IMR-90 (cell line): ENCODE measurements around the gene CFHR2. TPM values are rescaled to one million over a fixed set of nuclear protein-coding genes. Genes with fewer than 3 reads are reported as not detected.

Experiments used
- ATAC-seq: fragments of 200-7000 bp; cut with Tn5 transposase; 2 replicates; pipeline ENCODE4 v1.9.1; 2020; ENCODE audit warnings: low read depth, mild to moderate bottlenecking, moderate library complexity
- BruUV-seq: library from RNA; stranded (reverse); fragments of 400-500 nt; replicated peaks from 2 replicates; lab custom pipeline; 2021; lab: Mats Ljungman, UMichigan
- CTCF ChIA-PET: fragments of 300-600 bp; formaldehyde crosslinking; extraction: SDS; loops from one replicate; lab custom pipeline; 2021; ENCODE audit warnings: antibody characterized with exemption; lab: Yijun Ruan, JAX
- POLR2A ChIA-PET: fragments of 300-600 bp; sonication (Branson Sonifier 250); formaldehyde crosslinking; loops from one replicate; lab custom pipeline; 2022; ENCODE audit warnings: antibody characterized with exemption; ENCODE audit not compliant: unreplicated experiment; lab: Charles Lee
- DNase-seq: peaks from one replicate; pipeline ENCODE4 v3.0.0; 2013
- H2AFZ ChIP-seq: replicated peaks from 2 replicates; pipeline ENCODE3; 2013; ENCODE audit warnings: low read length, mild to moderate bottlenecking; ENCODE audit not compliant: poor library complexity
- H2AK5ac ChIP-seq: 2 replicates; pipeline ENCODE4 v1.6.1; 2013; ENCODE audit warnings: low read depth, low read length, inconsistent platforms
- H2AK9ac ChIP-seq: replicated peaks from 2 replicates; pipeline ENCODE3; 2013; ENCODE audit warnings: mild to moderate bottlenecking, low read depth, low read length, moderate library complexity; ENCODE audit not compliant: poor library complexity
- H2BK120ac ChIP-seq: 2 replicates; pipeline ENCODE4 v1.6.1; 2013; ENCODE audit warnings: low read depth, low read length, inconsistent platforms
- H2BK15ac ChIP-seq: 3 replicates; pipeline ENCODE4 v1.6.1; 2013; ENCODE audit warnings: low read depth, low read length, inconsistent platforms
- H2BK20ac ChIP-seq: 2 replicates; pipeline ENCODE4 v1.6.1; 2013; ENCODE audit warnings: low read depth, mild to moderate bottlenecking, inconsistent platforms, low read length, moderate library complexity
- H2BK5ac ChIP-seq: 2 replicates; pipeline ENCODE4 v1.6.1; 2013; ENCODE audit warnings: mild to moderate bottlenecking, low read depth, low read length, inconsistent platforms; ENCODE audit not compliant: poor library complexity, severe bottlenecking
- H3K14ac ChIP-seq: replicated peaks from 2 replicates; pipeline ENCODE4 v1.6.1; 2013; ENCODE audit warnings: low read depth, low read length, inconsistent platforms
- H3K18ac ChIP-seq: 2 replicates; pipeline ENCODE4 v1.6.1; 2013; ENCODE audit warnings: low read depth, low read length, control low read depth
- H3K23ac ChIP-seq: 2 replicates; pipeline ENCODE4 v1.6.1; 2013; ENCODE audit warnings: low read depth, low read length, inconsistent platforms
- H3K27ac ChIP-seq: 2 replicates; pipeline ENCODE4 v1.5.1; 2013; ENCODE audit warnings: mild to moderate bottlenecking, control low read depth, low read length; ENCODE audit not compliant: insufficient read depth
- H3K27me3 ChIP-seq: 2 replicates; pipeline ENCODE4 v1.6.1; 2013; ENCODE audit warnings: low read length; ENCODE audit not compliant: control insufficient read depth, insufficient read depth
- H3K36me3 ChIP-seq: 2 replicates; pipeline ENCODE4 v1.6.1; 2013; ENCODE audit warnings: low read length, mixed read lengths; ENCODE audit not compliant: control insufficient read depth, insufficient read depth
- H3K4ac ChIP-seq: 2 replicates; pipeline ENCODE4 v1.6.1; 2013; ENCODE audit warnings: low read depth, low read length, inconsistent platforms
- H3K4me1 ChIP-seq: 2 replicates; pipeline ENCODE4 v1.6.1; 2013; ENCODE audit warnings: low read length, mixed read lengths; ENCODE audit not compliant: control insufficient read depth, insufficient read depth
- H3K4me2 ChIP-seq: 2 replicates; pipeline ENCODE4 v1.6.1; 2013; ENCODE audit warnings: low read depth, mild to moderate bottlenecking, control low read depth, low read length, moderate library complexity
- H3K4me3 ChIP-seq: 2 replicates; pipeline ENCODE4 v1.5.1; 2013; ENCODE audit warnings: low read depth, mild to moderate bottlenecking, control low read depth, low read length, moderate library complexity; ENCODE audit not compliant: insufficient read depth
- H3K56ac ChIP-seq: 2 replicates; pipeline ENCODE4 v1.6.1; 2013; ENCODE audit warnings: low read length, inconsistent platforms; ENCODE audit not compliant: insufficient read depth; ENCODE audit errors: extremely low read depth
- H3K79me1 ChIP-seq, 2 experiments: 2 replicates each; pipeline ENCODE4 v1.6.1; 2013; ENCODE audit warnings: low read length in 2 of 2, inconsistent platforms in 1 of 2, low read depth in 1 of 2
- H3K9ac ChIP-seq: 2 replicates; pipeline ENCODE4 v1.6.1; 2013; ENCODE audit warnings: low read depth, low read length, control low read depth
- H3K9me1 ChIP-seq: 2 replicates; pipeline ENCODE4 v1.6.1; 2013; ENCODE audit warnings: low read length, inconsistent platforms; ENCODE audit not compliant: insufficient read depth
- H3K9me3 ChIP-seq: 2 replicates; pipeline ENCODE4 v1.6.1; 2013; ENCODE audit warnings: low read length; ENCODE audit not compliant: control insufficient read depth, insufficient read depth
- H4K20me1 ChIP-seq: 2 replicates; pipeline ENCODE4 v1.6.1; 2013; ENCODE audit warnings: low read length, inconsistent platforms; ENCODE audit not compliant: insufficient read depth
- H4K5ac ChIP-seq: 2 replicates; pipeline ENCODE4 v1.6.1; 2013; ENCODE audit warnings: mild to moderate bottlenecking, low read depth, low read length, control low read depth
- H4K8ac ChIP-seq, 2 experiments: 2 replicates each; pipeline ENCODE4 v1.6.1; 2013; ENCODE audit warnings: low read depth in 2 of 2, low read length in 2 of 2, control low read depth in 1 of 2, inconsistent platforms in 1 of 2
- H4K91ac ChIP-seq: 2 replicates; pipeline ENCODE4 v1.6.1; 2013; ENCODE audit warnings: low read depth, low read length, inconsistent platforms; ENCODE audit not compliant: insufficient read depth
- CEBPB ChIP-seq: IDR thresholded peaks from 2 replicates; pipeline ENCODE4 v1.6.1; 2012; ENCODE audit warnings: low read depth, low read length, improper control_type of control experiment
- CHD1 ChIP-seq: IDR thresholded peaks from 2 replicates; pipeline ENCODE4 v1.6.1; 2012; ENCODE audit warnings: low read depth, low read length, improper control_type of control experiment
- FOS ChIP-seq: fragments of 150-350 bp; IDR thresholded peaks from 2 replicates; pipeline ENCODE4 v1.6.1; 2016; ENCODE audit warnings: low read depth, low read length
- MAFK ChIP-seq: IDR thresholded peaks from 2 replicates; pipeline ENCODE4 v1.6.1; 2012; ENCODE audit warnings: low read depth, low read length, improper control_type of control experiment
- MAZ ChIP-seq: IDR thresholded peaks from 2 replicates; pipeline ENCODE4 v1.6.1; 2012; ENCODE audit warnings: low read depth, mild to moderate bottlenecking, low read length, improper control_type of control experiment, moderate library complexity, borderline replicate concordance
- MXI1 ChIP-seq: IDR thresholded peaks from 2 replicates; pipeline ENCODE4 v1.6.1; 2012; ENCODE audit warnings: low read depth, mild to moderate bottlenecking, low read length, moderate library complexity, borderline replicate concordance
- NFE2L2 ChIP-seq: fragments of 150-350 bp; IDR thresholded peaks from 2 replicates; pipeline ENCODE4 v1.6.1; 2016; ENCODE audit warnings: low read depth, mild to moderate bottlenecking, low read length
- POLR2A ChIP-seq: IDR thresholded peaks from 2 replicates; pipeline ENCODE4 v1.6.1; 2012; ENCODE audit warnings: mild to moderate bottlenecking, low read depth, low read length
- RCOR1 ChIP-seq: IDR thresholded peaks from 2 replicates; pipeline ENCODE4 v1.6.1; 2012; ENCODE audit warnings: mild to moderate bottlenecking, low read length, improper control_type of control experiment; ENCODE audit not compliant: insufficient replicate concordance
- RFX5 ChIP-seq: IDR thresholded peaks from 2 replicates; pipeline ENCODE4 v1.8.0; 2012; ENCODE audit warnings: low read depth, mild to moderate bottlenecking, low read length, moderate library complexity
- WGBS, 2 experiments: methylation state at CpG; one replicate each; pipeline versions ENCODE4 v1.1.5 to v1.1.7; 2013; ENCODE audit warnings: missing lambda C conversion rate in 2 of 2; ENCODE audit not compliant: insufficient read length in 1 of 2; ENCODE audit errors: extremely low coverage in 2 of 2; 5-methylcytosine and 5-hydroxymethylcytosine counted together
- dilution Hi-C: fragments of 300-500 bp; cut with HindIII; formaldehyde crosslinking; loops from one replicate; pipeline ENCODE4 v1.14.3; 2018; ENCODE audit warnings: low sequenced_read_pairs; ENCODE audit not compliant: unreplicated experiment
- in situ Hi-C: fragments of 300-500 bp; cut with MboI; formaldehyde crosslinking; loops from 3 replicates; pipeline ENCODE4 v1.14.3; 2019; ENCODE audit warnings: low sequenced_read_pairs, inconsistent platforms, mixed read lengths
- intact Hi-C: fragments of 100-400 bp; cut with micrococcal nuclease; formaldehyde crosslinking; loops from 2 replicates; pipeline ENCODE4 v1.10.0; 2022
- polyA plus RNA-seq, 3 experiments: library from polyadenylated mRNA; depleted of rRNA; stranded (reverse); fragments of >200 nt; gene quantifications; 2 replicates each; pipeline ENCODE4 v1.2.3, GENCODE V29; 2012; ENCODE audit warnings: low replicate concordance in 1 of 3
- total RNA-seq: library from RNA; depleted of rRNA; stranded (reverse); fragments of >200 nt; gene quantifications from 2 replicates; pipeline ENCODE4 v1.2.3, GENCODE V29; 2012
- TF ChIP-seq, protein P1 (sequence below): fragments of 150-350 bp; IDR thresholded peaks from 2 replicates; pipeline ENCODE4 v1.6.1; 2017; ENCODE audit warnings: mild to moderate bottlenecking, antibody characterized with exemption, low read length, low read depth
- TF ChIP-seq, protein P2 (sequence below): fragments of 150-350 bp; IDR thresholded peaks from 2 replicates; pipeline ENCODE4 v1.6.1; 2016; ENCODE audit warnings: low read depth, mild to moderate bottlenecking, low read length, moderate library complexity, borderline replicate concordance

CFHR2 gene
- total and polyA plus RNA-seq, 2 of the 4 experiments (the other 2 are of a cell fraction), result not detected

- Histone ChIP-seq H2BK120ac (no peak overlapping the region), H2BK15ac (no peak overlapping the region), H3K4me2 (no peak overlapping the region), H3K79me1 (no peaks in the 10 kb centered on the region), H3K9ac (no peak overlapping the region), H3K9me3 (no peaks in the 10 kb centered on the region), H4K20me1 (no peaks in the 10 kb centered on the region), H3K14ac (no peak overlapping the region), H3K18ac (no peak overlapping the region), H4K5ac (no peak overlapping the region), H3K9me1 (no peaks in the 10 kb centered on the region), H3K23ac (no peak overlapping the region), H3K4me3 (no peak overlapping the region), H3K27ac (no peak overlapping the region), H2BK20ac (no peak overlapping the region), H2BK5ac (no peak overlapping the region), H3K56ac (no peak overlapping the region), H3K4me1 (no peaks in the 10 kb centered on the region), H2AK9ac (no peak overlapping the region), H4K8ac (no peak overlapping the region), H3K36me3 (no peaks in the 10 kb centered on the region), H2AK5ac (no peak overlapping the region), H3K4ac (no peak overlapping the region), H3K27me3 (no peaks in the 10 kb centered on the region), H2AFZ (no peak overlapping the region), H4K91ac (no peak overlapping the region)
- TF ChIP-seq MAZ, result no peak
- TF ChIP-seq, protein P1, sequence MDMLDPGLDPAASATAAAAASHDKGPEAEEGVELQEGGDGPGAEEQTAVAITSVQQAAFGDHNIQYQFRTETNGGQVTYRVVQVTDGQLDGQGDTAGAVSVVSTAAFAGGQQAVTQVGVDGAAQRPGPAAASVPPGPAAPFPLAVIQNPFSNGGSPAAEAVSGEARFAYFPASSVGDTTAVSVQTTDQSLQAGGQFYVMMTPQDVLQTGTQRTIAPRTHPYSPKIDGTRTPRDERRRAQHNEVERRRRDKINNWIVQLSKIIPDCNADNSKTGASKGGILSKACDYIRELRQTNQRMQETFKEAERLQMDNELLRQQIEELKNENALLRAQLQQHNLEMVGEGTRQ, result no peak
- TF ChIP-seq NFE2L2, result no peak
- TF ChIP-seq POLR2A, result no peak
- TF ChIP-seq MXI1, result no peak
- TF ChIP-seq, protein P2, sequence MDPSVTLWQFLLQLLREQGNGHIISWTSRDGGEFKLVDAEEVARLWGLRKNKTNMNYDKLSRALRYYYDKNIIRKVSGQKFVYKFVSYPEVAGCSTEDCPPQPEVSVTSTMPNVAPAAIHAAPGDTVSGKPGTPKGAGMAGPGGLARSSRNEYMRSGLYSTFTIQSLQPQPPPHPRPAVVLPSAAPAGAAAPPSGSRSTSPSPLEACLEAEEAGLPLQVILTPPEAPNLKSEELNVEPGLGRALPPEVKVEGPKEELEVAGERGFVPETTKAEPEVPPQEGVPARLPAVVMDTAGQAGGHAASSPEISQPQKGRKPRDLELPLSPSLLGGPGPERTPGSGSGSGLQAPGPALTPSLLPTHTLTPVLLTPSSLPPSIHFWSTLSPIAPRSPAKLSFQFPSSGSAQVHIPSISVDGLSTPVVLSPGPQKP, result no peak
- no peak for TF ChIP-seq RFX5
- no peak for TF ChIP-seq CHD1
- no peak for TF ChIP-seq CEBPB
- no peak for TF ChIP-seq FOS
- TF ChIP-seq MAFK, result no peak
- no peak for TF ChIP-seq RCOR1
- ChIA-PET CTCF (interaction anchor here (0.7 kb wide), 1 partner anchor 226 kb away, joined by 3 read pairs; no protein-coding TSS in a partner anchor), POLR2A (interaction anchor here (0.5 kb wide), 1 partner anchor 73 kb away, joined by 6 read pairs; no protein-coding TSS in a partner anchor)
- intact Hi-C loops, result no loop called here
- ATAC-seq, result no peak
- no CpG with 5 or more reads among the region's 2 CpGs for WGBS, 2 experiments
- DNase-seq, result no peak
- in situ Hi-C loops, result no loop called here
- no TSS peak for BruUV-seq
- dilution Hi-C loops, result no loop called here
Measured at GRCh38 chr1:196954778-196955177, 11.2 kb downstream of the CFHR2 start.
